ENCODE results near the gene SEC24B.

- no peak for TF ChIP-seq ZNF8 (CRISPR knock-in tag; IDR thresholded peaks at IDR 0.05)
- TF ChIP-seq ARNTL (CRISPR knock-in tag; IDR thresholded peaks at IDR 0.05; ENCODE audit: borderline replicate concordance, low read depth): no peak
- TF ChIP-seq ZNF565 (CRISPR knock-in tag; conservative IDR thresholded peaks at IDR 0.05; ENCODE audit: low read depth): no peak
- no peak for TF ChIP-seq CREB5 (CRISPR knock-in tag; IDR thresholded peaks at IDR 0.05; ENCODE audit: low read depth)
- no peak for TF ChIP-seq SNAI2 (CRISPR knock-in tag; IDR thresholded peaks at IDR 0.05)
- TF ChIP-seq RARB (CRISPR knock-in tag; IDR thresholded peaks at IDR 0.05): no peak
- TF ChIP-seq ZFP30 (CRISPR knock-in tag; IDR thresholded peaks at IDR 0.05): no peak
- no peak for TF ChIP-seq POU6F1 (CRISPR knock-in tag; IDR thresholded peaks at IDR 0.05; ENCODE audit: borderline replicate concordance, low read depth)
- no peak for TF ChIP-seq TSHZ2 (CRISPR knock-in tag; IDR thresholded peaks at IDR 0.05)
- no peak for TF ChIP-seq ZC3H10 (CRISPR knock-in tag; IDR thresholded peaks at IDR 0.05)
- TF ChIP-seq ISL1 (CRISPR knock-in tag; IDR thresholded peaks at IDR 0.05): no peak
- TF ChIP-seq TOX (CRISPR knock-in tag; IDR thresholded peaks at IDR 0.05; ENCODE audit: borderline replicate concordance): no peak
These were observed 23.4 kb upstream of the SEC24B start for GRCh38 chr4:109410226-109410625.
